ENCODE measurements around the gene GAL. TPM values are rescaled to one million over a fixed set of nuclear protein-coding genes. Genes with fewer than 3 reads are reported as not detected.
A peak's percentile ranks its signal among the peaks of the same experiment; 100 is the strongest.

The GAL gene
- total RNA-seq, 1 donor from 2014 or later, result not detected

DNA sequence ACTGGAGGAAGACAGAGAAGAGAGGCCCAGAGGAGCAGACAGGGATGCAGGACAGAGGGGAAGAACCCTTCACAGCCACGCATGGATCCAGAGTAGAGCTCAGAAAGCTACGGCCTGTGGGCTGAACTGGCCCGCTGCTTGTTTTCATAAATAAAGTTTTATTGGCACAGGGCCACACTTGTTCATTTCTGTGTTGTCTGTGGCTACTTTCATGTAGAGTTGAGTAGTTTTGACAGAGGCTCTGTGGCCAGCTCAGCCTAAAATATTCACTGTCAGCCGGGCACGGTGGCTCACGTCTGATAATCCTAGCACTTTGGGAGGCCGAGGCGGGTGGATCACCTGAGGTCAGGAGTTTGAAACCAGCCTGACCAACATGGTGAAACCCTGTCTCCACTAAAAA lies 26.2 kb upstream of the GAL start:
- no peak for FAIRE-seq
- DNase-seq (ENCODE audit: low spot score in 2 of 2), result no peak

DNA sequence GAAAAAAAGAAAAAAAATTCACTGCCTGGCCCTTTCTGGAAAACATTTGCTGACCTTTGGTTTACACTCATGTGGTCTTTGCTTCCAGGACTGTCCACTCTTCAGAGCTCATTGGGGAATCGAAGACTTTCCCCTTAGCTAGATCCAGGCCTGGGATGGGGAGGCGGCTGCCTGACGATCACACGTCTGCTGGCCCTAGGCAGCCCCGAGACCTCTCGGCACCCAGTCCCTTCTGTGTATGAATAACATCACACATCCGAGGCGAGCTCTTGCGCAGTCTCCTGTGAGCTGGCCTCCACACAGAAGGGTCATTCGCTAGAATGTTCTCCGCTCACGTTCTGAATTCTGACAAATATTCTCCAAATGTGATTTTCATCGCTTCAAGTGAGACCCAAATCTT lies 25.7 kb upstream of the GAL start:
- FAIRE-seq (no peak), DNase-seq (ENCODE audit: low spot score in 2 of 2) (no peak)

DNA sequence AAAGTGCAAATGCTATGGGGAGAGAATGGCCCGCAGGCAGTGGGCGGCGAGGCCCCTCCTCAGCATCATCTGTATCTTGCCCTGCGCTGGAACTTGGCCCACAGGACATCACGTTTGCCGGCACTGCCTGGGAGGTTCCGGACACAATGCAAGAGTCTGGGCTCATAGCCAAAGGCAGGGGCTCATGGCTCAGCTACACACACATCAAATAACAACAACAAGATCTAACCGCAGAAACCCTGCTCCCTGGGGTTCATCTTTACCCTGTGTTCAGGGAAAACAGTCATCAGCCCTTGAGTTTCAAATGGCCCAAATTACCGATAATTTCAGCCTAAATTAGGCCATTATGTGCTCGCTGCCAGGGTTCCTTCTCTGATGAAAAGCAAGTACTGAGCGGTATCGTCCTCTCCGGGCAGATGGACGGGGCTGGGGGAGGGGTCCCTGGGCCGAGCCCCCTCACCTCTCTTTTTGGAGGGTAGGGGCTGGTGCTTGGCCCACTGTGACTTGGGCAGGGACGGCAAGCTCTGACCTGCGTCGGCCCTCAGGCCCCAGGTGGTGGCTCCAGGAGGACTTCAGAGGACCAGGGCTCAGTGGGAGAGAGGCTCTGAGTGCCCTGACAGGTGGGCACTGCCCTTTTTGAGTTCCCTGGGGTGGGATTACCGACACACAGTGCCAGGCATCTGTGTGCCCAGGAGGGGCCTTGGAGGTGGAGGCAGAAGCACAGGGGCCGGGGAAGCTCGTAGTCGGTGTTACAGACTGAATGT lies 25.0 kb upstream of the GAL start:
- DNase-seq (ENCODE audit: low spot score in 2 of 2) (peak; percentile 39 to 76), FAIRE-seq (no peak)

DNA sequence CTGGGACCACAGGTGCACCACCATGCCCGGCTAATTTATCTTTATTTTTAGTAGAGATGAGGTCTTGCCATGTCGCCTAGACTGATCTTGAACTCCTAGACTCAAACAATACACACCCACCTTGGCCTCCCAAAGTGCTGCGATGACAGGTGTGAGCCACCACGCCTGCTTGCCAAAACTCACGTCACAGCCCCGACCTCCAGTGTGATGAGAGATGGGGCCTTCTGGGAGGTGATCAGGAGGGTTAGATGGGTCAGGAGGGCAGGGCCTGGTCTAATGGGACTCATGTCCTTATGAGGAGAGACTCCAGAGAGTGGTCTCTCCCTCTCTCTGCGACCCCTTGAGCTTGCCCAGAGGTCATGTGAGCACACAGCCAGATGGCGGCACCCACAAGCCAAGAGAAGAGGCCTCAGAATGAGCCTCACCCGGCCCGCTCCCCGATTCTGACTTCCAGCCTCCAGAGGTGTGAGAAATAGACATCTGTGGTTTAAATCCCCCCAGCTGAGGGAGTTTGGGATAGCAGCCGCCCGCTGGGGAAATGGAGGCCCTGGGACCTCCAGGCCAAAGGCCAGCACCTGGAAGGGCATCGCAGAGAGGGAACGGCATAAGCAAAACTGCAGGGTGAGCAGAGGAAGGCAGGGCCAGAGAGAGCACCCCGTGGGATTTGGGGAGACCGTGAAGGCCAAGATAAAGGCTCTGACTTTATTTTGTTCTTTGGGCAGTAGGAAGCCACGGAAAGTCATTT lies 24.1 kb upstream of the GAL start:
- FAIRE-seq (no peak), DNase-seq (ENCODE audit: low spot score in 2 of 2) (no peak)

DNA sequence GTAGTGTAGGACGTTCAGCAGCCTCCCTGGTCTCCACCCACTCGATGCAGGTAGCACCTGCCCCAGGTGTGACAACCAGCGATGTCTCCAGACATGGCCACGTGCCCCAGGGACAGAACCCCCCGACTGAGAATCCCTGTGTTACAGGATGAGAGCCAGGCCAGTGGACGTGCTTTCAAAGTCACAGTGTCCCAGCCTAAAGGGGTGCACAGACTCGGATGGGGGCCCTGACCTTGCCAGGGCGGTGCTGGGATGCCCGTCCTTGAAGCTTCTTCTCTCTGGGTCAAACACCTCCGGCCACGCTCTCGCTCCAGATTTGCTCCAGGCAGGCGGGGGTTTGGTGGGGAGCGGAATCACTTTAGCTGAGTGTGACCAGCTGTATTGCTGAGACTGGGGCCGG lies 23.3 kb upstream of the GAL start:
- DNase-seq (ENCODE audit: low spot score in 2 of 2), result no peak
- no peak for FAIRE-seq

DNA sequence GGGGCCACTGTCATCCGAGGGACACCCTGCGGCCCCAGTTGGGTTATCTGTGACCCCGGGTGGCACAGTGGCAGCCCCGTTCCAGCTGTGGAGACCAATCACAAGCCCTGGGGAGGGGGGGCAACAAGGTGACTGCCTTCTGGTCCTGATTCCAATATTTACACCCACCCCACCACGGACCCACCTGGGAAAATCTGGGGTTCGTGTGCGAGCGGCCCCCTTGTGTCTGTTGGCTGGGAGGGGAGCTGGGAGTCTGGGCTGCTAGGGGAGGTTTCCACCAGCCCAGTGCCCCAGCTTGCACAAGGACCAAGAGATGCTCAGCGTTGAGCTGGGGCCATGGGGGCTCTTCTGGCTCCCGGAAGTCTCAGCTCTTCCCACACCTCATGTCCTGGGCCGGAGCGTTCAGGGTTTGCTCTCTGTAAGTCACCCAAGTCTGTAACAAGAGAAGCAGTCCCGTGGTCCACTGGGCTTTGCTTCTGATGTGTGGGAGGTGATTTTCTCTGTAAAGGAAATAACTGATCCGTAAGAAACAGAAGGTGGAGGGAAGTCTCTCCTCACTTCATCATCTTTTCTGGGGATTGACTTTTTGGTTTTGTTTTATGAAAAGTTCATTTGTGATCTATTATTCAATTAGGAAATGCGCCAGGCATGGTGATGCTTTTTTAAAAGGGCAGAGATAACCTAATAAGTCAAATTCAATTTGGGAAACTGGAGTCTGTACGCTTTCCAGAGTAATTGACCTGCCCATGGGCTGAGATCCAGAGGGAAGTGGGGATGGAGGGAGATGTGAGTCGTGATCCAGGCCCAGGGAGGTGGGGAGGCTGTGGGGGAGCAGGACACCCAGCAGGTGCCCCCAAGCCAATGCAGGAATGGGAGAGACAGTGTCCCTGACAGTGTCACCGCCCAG lies 22.4 kb upstream of the GAL start:
- DNase-seq (ENCODE audit: low spot score in 2 of 2), result no peak

DNA sequence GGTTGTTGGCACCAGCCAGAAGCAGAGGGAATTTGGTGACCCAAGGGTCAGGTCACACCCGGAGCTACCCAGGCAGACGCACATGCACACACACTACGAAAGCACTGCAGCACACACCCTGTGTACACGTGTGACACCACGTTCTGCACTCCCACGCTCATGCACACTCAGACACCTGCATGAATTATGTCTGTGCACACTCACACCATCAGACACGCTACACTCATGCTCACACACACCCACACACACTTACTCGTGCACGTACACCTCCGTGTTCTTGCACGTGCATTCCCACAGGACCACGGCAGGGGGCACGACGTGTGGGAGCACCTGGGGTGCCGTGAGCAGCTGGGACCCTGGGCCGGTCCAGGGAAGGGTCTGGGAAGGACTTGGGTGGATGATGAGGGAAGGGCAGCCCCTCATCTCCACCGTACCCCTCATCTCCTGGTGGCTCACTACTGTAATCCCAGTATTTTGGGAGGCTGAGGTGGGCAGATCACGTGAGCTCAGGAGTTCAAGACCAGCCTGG lies 20.8 kb upstream of the GAL start:
- no peak for FAIRE-seq
- no peak for DNase-seq (ENCODE audit: low spot score in 2 of 2)

More for the DNA sequence above, 22.4 kb upstream of the GAL start:
- FAIRE-seq, result no peak

DNA sequence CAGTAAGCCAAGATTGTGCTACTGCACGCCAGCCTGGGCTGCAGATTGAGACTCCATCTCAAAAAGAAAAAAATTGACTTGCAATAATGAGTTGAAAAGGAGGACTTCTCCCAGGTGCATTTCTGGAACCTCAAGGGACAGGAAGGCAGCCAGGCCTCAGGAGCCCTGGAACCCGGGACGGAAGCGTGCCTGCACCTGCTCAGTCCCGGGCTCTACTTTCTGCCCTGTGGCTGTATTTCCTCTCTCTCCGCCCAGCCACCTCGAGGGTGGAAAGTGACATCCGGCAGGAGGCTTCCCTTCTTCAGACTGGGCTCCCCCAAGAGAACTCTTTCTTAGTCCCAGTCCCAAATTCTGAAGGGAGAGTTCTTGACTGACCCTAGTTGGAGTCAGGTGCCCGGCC lies 20.2 kb upstream of the GAL start:
- no peak for FAIRE-seq

DNA sequence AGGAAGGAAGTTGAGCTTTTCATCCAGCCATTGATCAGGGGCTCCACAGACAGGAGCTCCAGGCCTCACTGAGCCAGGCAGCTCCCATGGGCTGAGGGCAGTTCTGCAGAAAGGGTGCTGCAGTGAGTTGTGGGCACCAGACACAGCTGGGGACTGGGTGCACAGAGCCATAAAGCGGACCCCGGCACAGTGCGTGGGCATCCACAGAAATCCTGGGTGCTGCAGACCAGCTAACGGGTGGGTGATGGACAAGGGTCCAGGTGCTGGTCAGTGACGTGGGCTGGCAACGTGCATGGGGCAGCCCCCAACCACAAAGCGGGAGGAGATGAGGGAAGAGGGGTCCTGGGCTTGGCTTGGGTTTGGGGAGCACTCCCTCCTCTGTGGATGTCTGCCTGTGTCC lies 19.4 kb upstream of the GAL start:
- FAIRE-seq, result no peak

More for the DNA sequence above, 20.2 kb upstream of the GAL start:
- no peak for DNase-seq (ENCODE audit: low spot score in 2 of 2)

DNA sequence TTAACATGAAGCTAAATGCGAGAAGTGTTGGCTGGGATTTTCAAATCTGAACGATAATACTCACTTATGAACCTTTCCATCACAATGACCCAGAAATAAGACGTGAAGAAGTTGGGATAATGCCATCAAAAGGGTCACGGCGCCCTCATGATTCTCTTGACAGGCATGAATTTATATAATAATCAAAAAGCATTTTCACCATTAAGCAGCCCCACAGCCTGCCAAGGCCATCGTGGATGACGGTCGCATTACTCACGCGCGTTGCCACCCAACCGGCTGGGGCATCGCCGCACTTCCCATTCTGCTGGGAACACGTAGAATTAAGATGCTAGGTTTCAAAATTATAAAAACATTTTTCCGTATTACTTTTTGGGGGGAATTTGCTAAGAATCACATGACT lies 18.9 kb upstream of the GAL start:
- FAIRE-seq (no peak), DNase-seq (ENCODE audit: low spot score in 2 of 2) (no peak)

More for the DNA sequence above, 19.4 kb upstream of the GAL start:
- DNase-seq (ENCODE audit: low spot score in 2 of 2), result no peak

DNA sequence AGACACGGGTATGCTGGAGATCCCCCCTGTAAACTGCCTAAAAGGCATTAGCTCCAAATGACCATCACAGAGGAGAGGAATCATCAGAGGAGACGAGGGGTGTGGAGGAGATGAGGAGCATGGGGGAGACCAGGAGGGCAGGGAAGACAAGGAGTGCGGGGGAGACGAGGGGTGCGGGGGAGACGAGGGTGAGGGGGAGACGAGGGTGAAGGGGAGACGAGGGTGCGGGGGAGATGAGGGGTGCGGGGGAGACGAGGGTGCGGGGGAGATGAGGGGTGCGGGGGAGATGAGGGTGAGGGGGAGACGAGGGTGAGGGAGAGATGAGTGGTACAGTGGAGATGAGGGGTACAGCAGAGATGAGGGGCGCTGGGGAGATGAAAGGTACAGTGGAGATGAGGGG lies 17.5 kb upstream of the GAL start:
- no peak for DNase-seq (ENCODE audit: low spot score in 2 of 2)
- no peak for FAIRE-seq

DNA sequence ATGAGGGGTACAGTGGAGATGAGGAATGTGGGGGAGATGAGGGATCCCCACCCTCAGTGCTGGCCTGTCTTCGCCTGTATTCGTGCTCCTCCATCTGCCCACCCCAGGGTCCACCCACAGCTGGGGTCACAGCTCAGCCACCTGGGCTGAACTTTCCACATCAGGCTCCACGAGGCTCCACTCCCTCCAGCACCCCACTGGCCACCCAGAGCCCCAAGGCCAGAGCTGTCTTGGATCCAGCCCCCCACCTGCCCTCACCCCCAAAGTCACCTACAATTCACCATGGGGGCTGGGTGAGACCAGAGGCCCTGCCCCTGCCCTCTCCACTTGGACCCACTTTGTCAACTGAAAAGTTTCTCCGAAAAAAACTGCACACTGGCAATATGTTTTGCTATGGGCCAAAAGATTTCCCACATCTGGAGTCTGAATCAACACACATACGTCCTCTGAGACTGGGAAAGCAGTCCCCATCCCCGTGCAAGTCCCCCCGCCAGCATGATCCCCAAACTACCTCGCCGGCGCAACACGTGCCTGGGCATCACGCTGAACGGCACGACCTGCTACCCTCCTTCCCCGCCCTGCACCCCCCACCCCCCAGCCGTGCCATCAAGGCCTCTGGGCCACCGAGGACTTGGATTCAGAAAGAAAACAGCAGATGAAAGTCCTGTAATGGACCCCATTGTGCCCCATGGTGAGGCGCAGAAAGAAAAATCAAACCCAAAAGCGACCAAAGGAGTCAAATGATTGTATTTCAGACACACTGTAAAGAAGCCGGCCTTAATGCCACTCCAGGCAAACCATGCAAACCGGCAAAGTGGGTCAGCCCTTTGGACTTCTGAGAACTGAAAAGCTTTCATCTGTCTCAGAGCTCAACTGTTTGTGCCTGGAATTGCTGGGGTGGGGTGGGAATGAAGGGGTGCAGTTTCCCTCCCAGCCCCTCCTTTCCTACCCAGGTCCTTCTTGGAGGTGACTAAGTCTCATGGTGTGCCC lies 16.5 kb upstream of the GAL start:
- no peak for DNase-seq (ENCODE audit: low spot score in 2 of 2)
- FAIRE-seq, result no peak

DNA sequence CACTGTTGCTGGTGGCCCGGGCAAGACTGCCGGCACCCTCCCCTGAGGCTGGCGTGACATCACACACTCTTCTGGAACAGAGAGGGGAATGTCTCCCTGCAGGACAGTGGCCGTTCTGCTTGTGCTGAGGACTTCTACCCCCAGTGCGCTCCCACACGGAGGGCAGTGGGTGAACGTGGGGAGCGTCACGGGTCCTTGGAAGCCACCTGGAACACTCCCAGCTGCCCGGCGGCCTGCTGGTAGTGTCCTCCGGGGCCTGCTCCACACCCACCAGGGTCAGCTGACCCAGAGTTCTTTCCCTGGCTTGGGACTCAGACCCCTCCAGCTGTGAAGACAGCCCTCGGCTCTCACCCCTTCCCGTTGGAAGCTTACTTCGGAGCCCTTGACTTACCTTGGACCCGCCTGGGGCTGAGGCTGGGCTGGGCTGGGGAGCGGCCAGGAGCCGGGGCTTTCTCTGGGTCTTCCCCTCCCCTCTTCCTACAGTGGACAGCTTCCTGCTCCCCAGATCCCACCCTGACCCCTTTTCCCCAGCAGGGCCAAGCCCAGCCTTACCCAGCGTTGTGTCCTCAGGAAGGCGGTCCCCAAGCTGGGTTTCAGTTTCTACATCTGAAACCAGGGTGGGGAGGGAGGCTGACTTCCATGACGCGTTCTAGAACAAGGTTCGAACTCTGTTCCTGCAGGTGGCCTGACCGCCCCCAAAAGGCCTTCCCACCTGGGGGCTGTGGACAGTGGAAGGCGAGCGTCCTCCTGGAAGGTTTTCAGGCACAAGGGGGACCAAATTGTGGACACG lies 14.8 kb upstream of the GAL start:
- DNase-seq (ENCODE audit: low spot score in 2 of 2) (no peak), FAIRE-seq (no peak)

DNA sequence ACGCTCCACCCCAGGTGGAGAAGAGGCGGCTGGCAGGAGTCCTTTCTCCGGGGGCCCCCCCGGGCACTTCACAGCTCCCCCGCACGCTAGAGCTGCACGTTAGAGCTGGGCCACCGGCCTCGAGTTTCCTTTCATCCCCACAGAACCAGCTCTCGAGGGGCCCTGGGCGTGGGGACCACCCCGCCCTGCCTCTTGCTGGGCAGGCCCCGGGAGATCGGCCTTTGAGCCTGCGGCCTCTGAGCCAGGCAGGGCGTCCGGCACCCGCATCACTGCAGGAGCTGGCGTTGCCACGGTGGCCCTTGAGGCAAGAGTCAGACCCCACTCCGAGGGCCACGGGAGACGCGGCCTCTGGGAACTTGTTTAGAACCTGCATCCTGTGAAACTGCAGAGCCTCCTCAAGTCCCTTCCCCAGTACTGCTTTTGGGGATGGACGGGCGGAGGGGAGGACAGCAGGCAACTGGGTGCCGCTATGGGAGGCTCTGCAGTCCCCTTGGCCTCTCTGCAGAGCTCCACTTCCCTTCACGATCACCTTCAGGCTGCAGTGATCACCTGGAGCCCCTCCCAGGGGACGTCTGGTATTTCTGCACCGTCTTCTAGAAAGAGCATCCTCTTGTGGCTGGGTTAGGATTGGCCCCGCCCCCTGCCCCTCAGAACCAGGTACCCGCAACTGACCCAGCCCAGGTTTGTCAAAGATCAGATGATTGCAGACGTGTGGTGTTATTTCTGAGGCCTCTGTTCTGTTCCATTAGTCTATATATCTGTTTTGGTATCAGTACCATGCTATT lies 13.9 kb upstream of the GAL start:
- FAIRE-seq (no peak), DNase-seq (ENCODE audit: low spot score in 2 of 2) (no peak)

DNA sequence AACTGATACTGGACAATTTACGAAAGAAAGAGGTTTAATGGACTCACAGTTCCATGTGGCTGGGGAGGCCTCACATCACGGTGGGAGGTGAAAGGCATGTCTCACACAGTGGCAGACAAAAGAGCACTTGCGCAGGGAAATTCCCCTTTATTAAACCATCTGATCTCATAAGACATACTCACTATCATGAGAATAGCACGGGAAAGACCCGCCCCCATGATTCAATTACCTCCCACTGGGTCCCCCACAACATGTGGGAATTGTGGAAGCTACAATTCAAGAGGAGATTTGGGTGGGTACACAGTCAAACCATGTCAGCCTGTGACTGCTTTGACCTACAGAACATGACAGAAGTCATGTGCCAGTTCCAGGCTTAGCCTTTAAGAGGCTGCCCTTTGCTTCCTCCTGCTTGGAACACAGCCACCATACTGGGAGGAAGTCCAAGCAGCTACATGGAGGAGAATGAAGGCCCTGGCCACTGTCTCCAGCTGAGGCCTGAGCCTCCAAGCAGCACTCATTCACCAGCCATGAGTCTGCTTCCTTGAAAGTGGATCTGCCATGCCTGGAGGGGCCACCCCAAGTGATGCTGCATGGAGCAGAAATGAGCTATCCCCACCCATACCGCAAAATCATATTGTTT lies 10.9 kb upstream of the GAL start:
- FAIRE-seq (no peak), DNase-seq (ENCODE audit: low spot score in 2 of 2) (no peak)

DNA sequence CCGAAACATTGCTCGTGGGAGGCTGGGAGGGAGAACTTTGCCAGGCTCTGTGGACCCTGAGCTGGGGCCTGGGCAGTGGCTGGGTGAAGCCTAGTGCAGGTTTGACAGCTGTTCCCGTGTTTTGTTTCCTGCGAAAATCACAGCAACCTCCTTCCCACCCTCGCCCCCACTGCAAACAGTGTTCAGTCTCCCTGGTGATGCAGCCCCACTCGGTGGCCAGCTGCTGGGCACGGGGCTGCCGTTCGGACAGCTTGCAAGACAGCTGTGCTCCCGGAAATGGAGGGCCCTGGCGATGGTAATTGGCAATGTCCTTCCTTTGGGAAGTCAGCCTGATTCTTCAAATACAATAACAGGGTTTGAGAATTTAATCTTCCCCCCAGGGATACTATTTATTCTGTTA lies 10.4 kb upstream of the GAL start:
- DNase-seq (ENCODE audit: low spot score in 2 of 2), result no peak
- FAIRE-seq, result no peak

DNA sequence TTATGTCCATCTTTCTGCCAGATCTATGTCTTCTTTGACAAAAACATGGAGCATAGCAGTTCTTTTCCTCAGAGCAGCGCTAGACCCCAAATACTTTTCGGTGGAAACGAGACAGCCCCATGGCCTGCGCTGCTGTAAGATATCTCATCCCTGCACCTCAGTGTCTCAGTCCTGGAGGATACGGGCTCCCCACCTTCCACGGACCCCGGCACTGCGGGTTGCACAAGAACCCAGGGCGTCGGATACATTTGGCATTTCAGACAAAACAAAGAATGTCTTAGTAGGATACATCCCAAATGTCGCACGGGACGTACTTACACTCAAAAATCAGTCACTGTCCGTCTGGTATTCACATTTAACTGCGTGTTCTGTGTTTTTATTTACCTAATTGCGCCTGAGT lies 9.9 kb upstream of the GAL start:
- FAIRE-seq (no peak), DNase-seq (ENCODE audit: low spot score in 2 of 2) (no peak)

DNA sequence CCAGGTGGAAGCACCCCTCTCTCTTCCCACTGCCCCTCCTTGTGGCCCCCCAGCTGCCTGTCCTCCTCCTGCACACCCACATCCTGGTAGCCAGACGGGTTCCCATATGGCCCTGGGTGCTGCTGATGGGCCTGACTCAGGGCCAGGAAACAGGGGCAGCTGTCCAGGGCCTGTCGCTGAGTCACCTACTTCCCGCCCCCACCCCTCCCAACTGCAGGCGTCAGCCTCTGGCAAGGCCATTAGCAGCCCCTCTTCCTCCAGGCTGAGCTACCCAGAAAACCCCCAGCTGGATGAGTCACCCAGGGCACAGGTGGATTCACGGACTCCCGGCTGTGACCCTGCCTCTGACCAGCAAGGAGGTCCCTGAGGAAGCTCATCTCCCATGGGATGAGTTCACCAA lies 6.9 kb upstream of the GAL start:
- FAIRE-seq, result no peak
- peak in 1 of 2 donors; percentile 48 for DNase-seq (ENCODE audit: low spot score in 2 of 2)
